K562 (cell line): ENCODE data around the gene SEPTIN8. TPM values are rescaled to one million over a fixed set of nuclear protein-coding genes. Genes with fewer than 3 reads are reported as not detected.

Source experiments
- ARID2 ChIP-seq: fragments of 450-650 bp; IDR thresholded peaks from 2 replicates; pipeline ENCODE4 v1.6.1; 2017; ENCODE audit warnings: antibody characterized with exemption, mild to moderate bottlenecking
- FOXP4 ChIP-seq: sonication (generic); formaldehyde crosslinking; IDR thresholded peaks from 2 replicates; pipeline ENCODE4 v1.8.0; 2022; ENCODE audit warnings: mild to moderate bottlenecking, missing genetic modification reagents, borderline replicate concordance
- KLF6 ChIP-seq: fragments of 250-450 bp; sonication (Bioruptor Pico); IDR thresholded peaks from 2 replicates; pipeline ENCODE4 v1.4.0; 2020; ENCODE audit warnings: mild to moderate bottlenecking, moderate library complexity, borderline replicate concordance
- MLLT1 ChIP-seq, 2 experiments: fragments of 450-650 bp; IDR thresholded peaks; 2 replicates each; pipeline ENCODE4 v1.6.1; 2016
- TCF3 ChIP-seq: sonication (generic); formaldehyde crosslinking; IDR thresholded peaks from 2 replicates; pipeline ENCODE4 v1.4.0; 2020; ENCODE audit warnings: mild to moderate bottlenecking, missing genetic modification reagents
- THAP12 ChIP-seq: fragments of 250-450 bp; sonication (Bioruptor Pico); IDR thresholded peaks from 2 replicates; pipeline ENCODE4 v1.9.0; 2021; ENCODE audit warnings: mild to moderate bottlenecking, inconsistent platforms
- ZHX1 ChIP-seq: fragments of 150-350 bp; conservative IDR thresholded peaks from 2 replicates; pipeline ENCODE4 v1.6.1; 2014; ENCODE audit warnings: low read length
- ZNF436 ChIP-seq: fragments of 250-450, 450-650 bp; sonication (Bioruptor Pico); formaldehyde crosslinking; IDR thresholded peaks from 2 replicates; pipeline ENCODE4 v1.7.0; 2020; ENCODE audit warnings: mild to moderate bottlenecking
- ZNF584 ChIP-seq: fragments of 200-800 bp; sonication (Bioruptor generic); IDR thresholded peaks from 2 replicates; pipeline ENCODE4 v1.6.1; 2016; ENCODE audit warnings: low read depth, mild to moderate bottlenecking, missing genetic modification characterization, missing compliant biosample characterization
- ZNF75A ChIP-seq: fragments of 450-650 bp; formaldehyde crosslinking; IDR thresholded peaks from 2 replicates; pipeline ENCODE4 v1.4.0; 2020; ENCODE audit warnings: mild to moderate bottlenecking
- polyA plus RNA-seq, 8 experiments: library from polyadenylated mRNA; depleted of rRNA in 4 of 8; stranded (reverse) in 5 of 8; unstranded in 3 of 8; fragments of >200 nt; fragmentation: Nextera tagmentation in 2 of 8; fragmentation: Illumina TruSeq in 1 of 8; extraction: Ambion mirVana in 2 of 8; extraction: Trizol in 1 of 8; gene quantifications; 2 replicates each; pipeline versions ENCODE4 v1.2.1 to v1.2.3, GENCODE V29; 2011 to 2014; ENCODE audit warnings: inconsistent platforms in 1 of 8, missing spikeins in 1 of 8
- total RNA-seq, 7 experiments: library from RNA; depleted of rRNA in 6 of 7; stranded (reverse); fragments of >200 nt in 6 of 7; fragmentation: Illumina TruSeq in 2 of 7; extraction: Trizol in 2 of 7; gene quantifications; 2 replicates each; pipeline versions ENCODE4 v1.2.1 to v1.2.3, GENCODE V29; 2011 to 2021; ENCODE audit warnings: low replicate concordance in 1 of 7

Gene SEPTIN8
- total and polyA plus RNA-seq, 9 of the 15 experiments (the other 6 are each of a cell fraction or from before 2014, with no cell fraction given): 19.3 to 142 (median 101) TPM

GRCh38 chr5:132764671-132765238 lies 12.3 kb downstream of the SEPTIN8 start (continued):
- no peak for TF ChIP-seq THAP12 (CRISPR knock-in tag)
- no peak for TF ChIP-seq FOXP4
- TF ChIP-seq ZHX1: no peak
- no peak for TF ChIP-seq TCF3 (CRISPR knock-in tag)
- TF ChIP-seq ZNF584: no peak
- TF ChIP-seq ZNF75A (CRISPR knock-in tag): no peak
- TF ChIP-seq MLLT1 (IDR thresholded peaks at IDR 0.05): no peak
- no peak for TF ChIP-seq KLF6 (CRISPR knock-in tag)
- TF ChIP-seq ZNF436: no peak
- TF ChIP-seq ARID2: no peak
